Esophagus squamous epithelium (tissue), 4 donors: Measurements from ENCODE around the gene IQGAP2.

Experiments
- POLR2A ChIP-seq, 4 donors: fragments of 450-650 bp; IDR thresholded peaks; one replicate each; pipeline ENCODE4 v1.6.1; 2017; ENCODE audit warnings: antibody characterized with exemption in 4 of 4, mild to moderate bottlenecking in 4 of 4, moderate library complexity in 3 of 4
- TF ChIP-seq, protein P1 (sequence below), 6 experiments: fragments of 450-650 bp in 4 of 6; fragments of 200-600 bp in 2 of 6; sonication (generic) in 2 of 6; IDR thresholded peaks; one replicate each; pipeline ENCODE4 v1.5.1; 2016 to 2019; ENCODE audit warnings: antibody characterized with exemption in 6 of 6, mild to moderate bottlenecking in 4 of 6, moderate library complexity in 4 of 6

DNA sequence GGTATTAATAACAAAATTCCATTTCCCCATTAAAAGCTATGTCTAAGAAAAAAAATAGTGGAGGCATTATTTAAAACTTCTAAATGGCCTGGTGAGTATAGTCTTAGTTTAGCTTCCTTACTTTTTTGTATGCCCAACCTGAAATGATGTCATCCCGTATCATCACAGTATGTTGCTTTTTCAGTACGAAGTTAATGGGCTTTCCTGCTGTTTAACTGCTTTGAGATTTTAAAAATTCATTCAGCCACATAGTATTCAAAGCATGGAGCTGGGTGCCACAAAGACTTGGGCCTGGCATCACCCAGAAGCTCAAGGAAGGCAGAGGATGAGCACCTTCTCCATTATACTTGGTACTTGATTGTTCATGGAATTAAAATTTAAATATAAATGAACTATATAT is 212.7 kb downstream of the IQGAP2 start:
- TF ChIP-seq, protein P1, sequence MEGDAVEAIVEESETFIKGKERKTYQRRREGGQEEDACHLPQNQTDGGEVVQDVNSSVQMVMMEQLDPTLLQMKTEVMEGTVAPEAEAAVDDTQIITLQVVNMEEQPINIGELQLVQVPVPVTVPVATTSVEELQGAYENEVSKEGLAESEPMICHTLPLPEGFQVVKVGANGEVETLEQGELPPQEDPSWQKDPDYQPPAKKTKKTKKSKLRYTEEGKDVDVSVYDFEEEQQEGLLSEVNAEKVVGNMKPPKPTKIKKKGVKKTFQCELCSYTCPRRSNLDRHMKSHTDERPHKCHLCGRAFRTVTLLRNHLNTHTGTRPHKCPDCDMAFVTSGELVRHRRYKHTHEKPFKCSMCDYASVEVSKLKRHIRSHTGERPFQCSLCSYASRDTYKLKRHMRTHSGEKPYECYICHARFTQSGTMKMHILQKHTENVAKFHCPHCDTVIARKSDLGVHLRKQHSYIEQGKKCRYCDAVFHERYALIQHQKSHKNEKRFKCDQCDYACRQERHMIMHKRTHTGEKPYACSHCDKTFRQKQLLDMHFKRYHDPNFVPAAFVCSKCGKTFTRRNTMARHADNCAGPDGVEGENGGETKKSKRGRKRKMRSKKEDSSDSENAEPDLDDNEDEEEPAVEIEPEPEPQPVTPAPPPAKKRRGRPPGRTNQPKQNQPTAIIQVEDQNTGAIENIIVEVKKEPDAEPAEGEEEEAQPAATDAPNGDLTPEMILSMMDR (IDR thresholded peaks at IDR 0.05), result no peak
- TF ChIP-seq POLR2A (IDR thresholded peaks at IDR 0.05), result no peak
